ENCODE measurements around the gene PRKCA.

- TF ChIP-seq POLR2A (IDR thresholded peaks at IDR 0.05; ENCODE audit: low read depth, low read length) = no peak
- TF ChIP-seq POLR2AphosphoS5 (IDR thresholded peaks at IDR 0.05; ENCODE audit: low read depth, low read length) = no peak
- TF ChIP-seq TAF1 (IDR thresholded peaks at IDR 0.05; ENCODE audit: borderline replicate concordance, low read depth, low read length) = no peak
Observed at GRCh38 chr17:66290101-66290722, 12.2 kb upstream of the PRKCA start.
